ENCODE results near the gene SPATA24.
"Not testable (repeated sequence)": the region's sequence is repeated elsewhere in the genome, so short reads cannot be mapped to it uniquely, and the experiment has no call there.

Gene SPATA24

GRCh38 chr5:139394654-139395566, 9.0 kb downstream of the SPATA24 start, which contains the start of gene PROB1:
PROB1 (minus strand) TSS chr5:139395104; CDS start chr5:139395081, 23 bp downstream.
- peak within 1 kb of the TSS; percentile 90 for H3K4me3 Mint-ChIP-seq
- DNase-seq: no peak
- H3K9me3 Mint-ChIP-seq: no peaks in the 10 kb centered on the region
- H3K27ac Mint-ChIP-seq: peak within 1 kb of the TSS; percentile 84
- H3K36me3 Mint-ChIP-seq (ENCODE audit: low read depth): peaks cover 44% of the 10 kb centered on the region
- peaks cover 52% of the 10 kb centered on the region for H3K4me1 Mint-ChIP-seq (ENCODE audit: low read depth)
- no peaks in the 10 kb centered on the region for H3K27me3 Mint-ChIP-seq

GRCh38 chr5:139394123-139394653, 9.7 kb downstream of the SPATA24 start:
- DNase-seq: peak; percentile 81
- H3K9me3 Mint-ChIP-seq: no peaks in the 10 kb centered on the region
- H3K4me1 Mint-ChIP-seq (ENCODE audit: low read depth): peaks cover 52% of the 10 kb centered on the region
- H3K27me3 Mint-ChIP-seq: no peaks in the 10 kb centered on the region
- peak overlapping the region; percentile 84 for H3K27ac Mint-ChIP-seq
- peaks cover 39% of the 10 kb centered on the region for H3K36me3 Mint-ChIP-seq (ENCODE audit: low read depth)
- H3K4me3 Mint-ChIP-seq: peak overlapping the region; percentile 90

GRCh38 chr5:139393497-139394122, 10.3 kb downstream of the SPATA24 start:
- H3K27me3 Mint-ChIP-seq: no peaks in the 10 kb centered on the region

GRCh38 chr5:139392678-139393496, 11.0 kb downstream of the SPATA24 start:
- no peaks in the 10 kb centered on the region for H3K27me3 Mint-ChIP-seq
- peak; percentile 88 for DNase-seq
- H3K27ac Mint-ChIP-seq: peak overlapping the region; percentile 91
- H3K9me3 Mint-ChIP-seq: no peaks in the 10 kb centered on the region
- peaks cover 53% of the 10 kb centered on the region for H3K4me1 Mint-ChIP-seq (ENCODE audit: low read depth)
- peaks cover 36% of the 10 kb centered on the region for H3K36me3 Mint-ChIP-seq (ENCODE audit: low read depth)
- H3K4me3 Mint-ChIP-seq: peak overlapping the region; percentile 90

More at GRCh38 chr5:139393497-139394122, 10.3 kb downstream of the SPATA24 start:
- peak overlapping the region; percentile 84 for H3K27ac Mint-ChIP-seq
- peak overlapping the region; percentile 90 for H3K4me3 Mint-ChIP-seq
- no peaks in the 10 kb centered on the region for H3K9me3 Mint-ChIP-seq
- H3K36me3 Mint-ChIP-seq (ENCODE audit: low read depth): peaks cover 39% of the 10 kb centered on the region
- peaks cover 53% of the 10 kb centered on the region for H3K4me1 Mint-ChIP-seq (ENCODE audit: low read depth)
- no peak for DNase-seq

- Mint-ChIP-seq H3K4me1 (ENCODE audit: low read depth) (peaks cover 53% of the 10 kb centered on the region), H3K36me3 (ENCODE audit: low read depth) (peaks cover 35% of the 10 kb centered on the region), H3K9me3 (no peaks in the 10 kb centered on the region), H3K4me3 (peak overlapping the region; percentile 90), H3K27me3 (no peaks in the 10 kb centered on the region), H3K27ac (peak overlapping the region; percentile 91)
- no peak for DNase-seq
Measured at GRCh38 chr5:139392324-139392677, 11.6 kb downstream of the SPATA24 start.

GRCh38 chr5:139391570-139392323, 12.1 kb downstream of the SPATA24 start:
- peak overlapping the region; percentile 95 for H3K27ac Mint-ChIP-seq
- H3K27me3 Mint-ChIP-seq: no peaks in the 10 kb centered on the region
- peaks cover 30% of the 10 kb centered on the region for H3K36me3 Mint-ChIP-seq (ENCODE audit: low read depth)
- DNase-seq: no peak
- H3K4me1 Mint-ChIP-seq (ENCODE audit: low read depth): peaks cover 50% of the 10 kb centered on the region
- no peaks in the 10 kb centered on the region for H3K9me3 Mint-ChIP-seq
- H3K4me3 Mint-ChIP-seq: peak overlapping the region; percentile 90

- H3K4me1 Mint-ChIP-seq (ENCODE audit: low read depth): peaks cover 52% of the 10 kb centered on the region
- H3K27me3 Mint-ChIP-seq: no peaks in the 10 kb centered on the region
- H3K4me3 Mint-ChIP-seq: peak overlapping the region; percentile 90
- H3K27ac Mint-ChIP-seq: peak overlapping the region; percentile 95
- DNase-seq: no peak
- H3K9me3 Mint-ChIP-seq: no peaks in the 10 kb centered on the region
- peaks cover 25% of the 10 kb centered on the region for H3K36me3 Mint-ChIP-seq (ENCODE audit: low read depth)
Measured at GRCh38 chr5:139390639-139391569, 13.0 kb downstream of the SPATA24 start.

GRCh38 chr5:139389701-139390638, 13.9 kb downstream of the SPATA24 start, which contains the start of gene MZB1:
MZB1 (minus strand) TSS chr5:139389913; CDS start chr5:139389856, 57 bp downstream.
- H3K4me3 Mint-ChIP-seq: peak within 1 kb of the TSS; percentile 90
- peak; percentile 78 for DNase-seq
- H3K36me3 Mint-ChIP-seq (ENCODE audit: low read depth): peaks cover 19% of the 10 kb centered on the region
- peak within 1 kb of the TSS; percentile 95 for H3K27ac Mint-ChIP-seq
- H3K27me3 Mint-ChIP-seq: no peaks in the 10 kb centered on the region
- no peaks in the 10 kb centered on the region for H3K9me3 Mint-ChIP-seq
- peaks cover 58% of the 10 kb centered on the region for H3K4me1 Mint-ChIP-seq (ENCODE audit: low read depth)

- H3K4me1 Mint-ChIP-seq (ENCODE audit: low read depth): peaks cover 63% of the 10 kb centered on the region
- peak overlapping the region; percentile 23 for H3K4me3 Mint-ChIP-seq
- H3K27ac Mint-ChIP-seq: peak overlapping the region; percentile 57
- no peak for DNase-seq
- no peaks in the 10 kb centered on the region for H3K27me3 Mint-ChIP-seq
- H3K9me3 Mint-ChIP-seq: no peaks in the 10 kb centered on the region
- peaks cover 15% of the 10 kb centered on the region for H3K36me3 Mint-ChIP-seq (ENCODE audit: low read depth)
Measured at GRCh38 chr5:139388198-139388821, 15.6 kb downstream of the SPATA24 start.

- H3K36me3 Mint-ChIP-seq (ENCODE audit: low read depth): peaks cover 10% of the 10 kb centered on the region
- H3K4me3 Mint-ChIP-seq: peak overlapping the region; percentile 23
- no peak for DNase-seq
- no peaks in the 10 kb centered on the region for H3K9me3 Mint-ChIP-seq
- peak overlapping the region; percentile 57 for H3K27ac Mint-ChIP-seq
- no peaks in the 10 kb centered on the region for H3K27me3 Mint-ChIP-seq
- H3K4me1 Mint-ChIP-seq (ENCODE audit: low read depth): peaks cover 58% of the 10 kb centered on the region
Measured at GRCh38 chr5:139387611-139388197, 16.2 kb downstream of the SPATA24 start.

- H3K9me3 Mint-ChIP-seq; H3K4me3 Mint-ChIP-seq; H3K36me3 Mint-ChIP-seq (ENCODE audit: low read depth); H3K27me3 Mint-ChIP-seq; DNase-seq: not testable (repeated sequence)
- H3K4me1 Mint-ChIP-seq (ENCODE audit: low read depth): peaks cover 56% of the 10 kb centered on the region
- peak overlapping the region; percentile 6 for H3K27ac Mint-ChIP-seq
Measured at GRCh38 chr5:139386956-139387355, 16.9 kb downstream of the SPATA24 start.
